ENCODE data around the gene RNF213. TPM values are rescaled to one million over a fixed set of nuclear protein-coding genes. Genes with fewer than 3 reads are reported as not detected.
"Not testable (repeated sequence)": the region's sequence is repeated elsewhere in the genome, so short reads cannot be mapped to it uniquely, and the experiment has no call there.

RNF213 gene
- total RNA-seq, 1 donor from 2014 or later, result 59.8 TPM

DNA sequence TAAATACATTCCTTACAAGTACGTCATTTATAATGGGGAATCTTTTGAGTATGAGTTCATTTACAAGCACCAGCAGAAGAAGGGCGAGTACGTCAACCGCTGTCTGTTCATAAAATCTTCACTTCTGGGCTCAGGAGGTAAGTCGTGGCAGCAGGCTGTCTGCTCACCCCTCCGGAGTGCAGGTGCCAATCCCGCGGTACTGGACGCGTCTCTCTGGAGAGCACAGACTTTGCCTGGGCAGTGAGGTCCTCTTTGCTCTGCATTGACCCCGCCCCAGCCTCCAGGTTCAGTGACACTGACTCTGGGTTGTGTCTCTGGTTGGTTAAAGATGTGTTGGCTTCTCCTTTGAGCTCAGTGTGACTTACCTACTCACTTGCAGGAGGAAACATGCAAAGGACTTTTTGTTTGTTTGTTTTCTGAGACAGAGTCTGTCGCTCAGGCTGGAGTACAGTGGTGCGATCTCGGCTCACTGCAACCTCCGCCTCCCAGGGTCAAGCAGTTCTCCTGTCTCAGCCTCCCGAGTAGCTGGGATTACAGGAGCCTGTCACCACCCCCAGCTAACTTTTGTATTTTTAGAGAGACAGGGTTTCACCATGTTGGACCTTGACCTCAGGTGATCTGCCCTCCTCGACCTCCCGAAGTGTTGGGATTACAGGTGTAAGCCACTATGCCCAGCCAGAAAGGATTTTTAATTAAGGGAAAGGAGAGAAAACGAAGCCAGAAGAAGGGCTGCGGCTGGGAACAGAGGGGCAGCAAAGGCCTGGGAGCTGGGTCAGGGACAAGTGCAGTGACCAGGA, 31.2 kb downstream of the RNF213 start:
- DNase-seq (ENCODE audit: low spot score), result no peak
- peak; percentile 57 for ATAC-seq

DNA sequence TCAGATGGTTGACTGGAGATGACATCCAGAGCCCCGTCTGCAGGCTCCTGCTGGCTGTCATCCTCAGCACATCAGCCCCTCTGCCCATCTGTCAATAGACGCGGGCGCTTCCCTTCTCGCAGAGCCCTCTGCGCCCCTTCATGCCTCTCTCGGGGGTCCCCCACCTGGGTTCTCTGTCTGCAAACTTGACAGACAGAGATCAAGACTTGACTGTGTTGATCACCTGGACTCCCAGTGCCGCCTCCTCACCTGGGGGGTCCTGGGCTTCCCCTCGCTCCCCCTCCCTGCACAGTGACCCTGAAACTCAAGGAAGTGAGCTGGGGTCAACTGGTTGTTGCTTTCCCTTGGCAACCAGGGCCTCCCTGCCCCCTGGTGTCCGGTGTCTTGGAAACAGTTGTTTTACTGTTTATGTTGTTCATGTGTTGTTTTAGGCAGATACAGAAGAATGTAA, 31.9 kb downstream of the RNF213 start:
- no peak for DNase-seq (ENCODE audit: low spot score)
- ATAC-seq, result no peak

DNA sequence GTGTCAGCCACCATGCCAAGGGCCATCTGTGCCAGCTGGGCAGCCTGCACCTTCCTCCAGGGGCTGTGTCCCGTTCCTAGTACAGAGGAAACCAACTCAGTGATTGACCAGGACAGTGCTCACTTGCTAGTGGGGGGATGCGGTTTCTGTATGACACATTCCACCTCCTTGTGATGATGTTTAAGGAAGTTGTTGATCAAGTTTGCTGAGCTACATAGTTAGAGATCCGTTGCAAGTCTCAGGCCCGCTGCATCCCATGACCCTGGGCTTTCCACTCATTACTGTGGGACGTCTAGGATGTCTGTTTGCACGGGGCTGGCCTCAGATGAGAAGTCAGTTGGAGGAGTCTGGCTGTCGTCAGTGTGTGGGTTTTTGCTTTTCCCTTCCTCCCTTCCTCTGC, 33.6 kb downstream of the RNF213 start:
- DNase-seq (ENCODE audit: low spot score), result no peak

DNA sequence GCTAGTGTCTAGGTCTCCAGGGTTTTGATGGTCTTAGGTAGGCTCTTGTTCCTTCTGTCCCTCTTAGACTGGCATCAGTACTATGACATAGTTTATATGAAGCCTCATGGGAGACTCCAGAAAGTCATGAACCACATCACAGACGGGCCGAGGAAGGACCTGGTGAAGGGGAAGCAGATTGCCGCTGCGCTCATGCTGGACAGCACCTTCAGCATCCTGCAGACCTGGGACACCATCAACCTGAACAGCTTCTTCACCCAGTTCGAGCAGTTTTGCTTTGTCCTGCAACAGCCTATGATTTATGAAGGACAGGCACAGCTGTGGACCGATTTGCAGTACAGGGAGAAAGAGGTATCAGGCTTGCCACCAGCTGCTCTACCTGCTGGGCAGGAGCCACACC, 34.0 kb downstream of the RNF213 start:
- DNase-seq (ENCODE audit: low spot score), result no peak
- ATAC-seq, result no peak

More for the DNA sequence above, 33.6 kb downstream of the RNF213 start:
- ATAC-seq, result peak; percentile 37

DNA sequence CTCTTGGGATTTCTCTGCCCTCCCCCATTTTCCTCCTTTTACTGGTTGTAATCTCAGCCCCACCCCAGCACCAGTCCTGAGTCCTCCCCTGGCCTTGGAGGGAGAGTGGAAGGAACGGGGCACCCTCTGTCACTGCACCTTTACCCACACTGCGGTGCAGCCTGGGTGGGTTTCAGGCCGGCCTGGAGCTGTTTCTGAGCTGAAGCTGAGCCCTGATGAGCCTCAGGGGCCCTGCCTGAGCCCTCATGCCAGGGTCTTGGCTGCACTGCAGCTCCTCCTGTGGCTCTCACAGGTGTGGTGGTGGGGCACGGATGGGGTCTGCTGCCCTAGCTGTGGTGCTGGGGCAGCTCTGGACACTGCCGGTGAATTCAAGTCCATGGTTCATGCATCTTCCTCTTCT, 34.5 kb downstream of the RNF213 start:
- ATAC-seq (no peak), DNase-seq (ENCODE audit: low spot score) (no peak)

DNA sequence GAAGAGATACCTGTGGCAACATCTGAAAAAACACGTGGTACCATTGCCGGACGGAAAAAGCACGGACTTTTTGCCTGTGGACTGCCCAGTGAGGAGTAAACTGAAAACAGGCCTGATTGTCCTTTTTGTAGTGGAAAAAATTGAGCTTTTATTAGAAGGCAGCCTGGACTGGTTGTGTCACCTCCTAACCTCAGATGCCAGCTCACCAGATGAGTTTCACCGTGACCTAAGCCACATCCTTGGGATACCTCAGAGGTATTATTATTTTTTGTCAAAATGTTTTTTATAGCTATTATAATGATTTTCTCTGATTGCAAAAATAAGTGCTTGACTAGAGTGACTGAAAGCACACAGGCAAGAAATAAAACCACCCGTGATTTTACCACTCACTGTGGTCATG, 34.9 kb downstream of the RNF213 start:
- DNase-seq (ENCODE audit: low spot score) (no peak), ATAC-seq (no peak)

DNA sequence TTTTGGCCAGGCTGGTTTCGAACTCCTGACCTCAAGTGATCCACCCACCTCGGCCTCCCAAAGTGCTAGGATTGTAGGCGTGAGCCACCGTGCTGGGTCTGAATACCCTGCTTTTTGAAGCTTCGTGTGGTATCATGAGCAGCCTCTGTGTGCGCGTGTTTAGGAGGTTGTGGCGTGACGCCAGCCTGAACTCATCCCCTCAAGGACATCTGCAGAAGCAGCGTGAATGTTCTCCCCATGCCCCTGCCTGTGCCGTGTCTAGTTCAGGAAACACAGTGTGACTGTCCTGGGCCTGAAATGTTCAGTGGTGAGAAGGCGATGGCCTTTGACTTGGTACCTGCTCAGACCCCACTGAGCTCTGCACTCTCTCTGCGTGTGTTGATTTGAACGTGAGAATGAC, 35.6 kb downstream of the RNF213 start:
- ATAC-seq (no peak), DNase-seq (ENCODE audit: low spot score) (no peak)

DNA sequence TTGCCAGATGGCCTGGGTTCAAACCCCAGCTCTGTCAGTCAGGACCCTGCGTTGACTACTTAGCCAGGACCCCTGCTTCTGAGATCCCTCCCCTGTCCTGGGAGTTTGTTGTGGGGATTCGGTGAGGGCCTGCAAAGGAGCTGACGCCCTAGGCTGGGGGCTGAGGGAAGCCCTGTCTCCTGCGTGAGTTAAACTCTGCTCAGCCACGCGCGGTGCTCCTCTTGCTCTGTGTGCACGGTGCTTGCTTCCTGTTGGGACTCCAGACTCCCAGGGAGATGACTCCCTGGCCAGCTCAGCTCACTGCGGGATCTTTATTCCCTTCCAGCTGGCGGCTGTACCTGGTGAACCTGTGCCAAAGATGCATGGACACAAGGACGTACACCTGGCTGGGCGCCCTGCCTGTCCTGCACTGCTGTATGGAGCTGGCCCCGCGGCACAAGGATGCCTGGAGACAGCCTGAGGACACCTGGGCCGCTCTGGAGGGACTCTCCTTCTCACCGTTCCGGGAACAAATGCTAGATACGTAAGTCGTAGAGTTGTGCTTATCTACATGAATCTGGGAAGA, 37.4 kb downstream of the RNF213 start:
- DNase-seq (ENCODE audit: low spot score), result no peak
- ATAC-seq, result no peak

DNA sequence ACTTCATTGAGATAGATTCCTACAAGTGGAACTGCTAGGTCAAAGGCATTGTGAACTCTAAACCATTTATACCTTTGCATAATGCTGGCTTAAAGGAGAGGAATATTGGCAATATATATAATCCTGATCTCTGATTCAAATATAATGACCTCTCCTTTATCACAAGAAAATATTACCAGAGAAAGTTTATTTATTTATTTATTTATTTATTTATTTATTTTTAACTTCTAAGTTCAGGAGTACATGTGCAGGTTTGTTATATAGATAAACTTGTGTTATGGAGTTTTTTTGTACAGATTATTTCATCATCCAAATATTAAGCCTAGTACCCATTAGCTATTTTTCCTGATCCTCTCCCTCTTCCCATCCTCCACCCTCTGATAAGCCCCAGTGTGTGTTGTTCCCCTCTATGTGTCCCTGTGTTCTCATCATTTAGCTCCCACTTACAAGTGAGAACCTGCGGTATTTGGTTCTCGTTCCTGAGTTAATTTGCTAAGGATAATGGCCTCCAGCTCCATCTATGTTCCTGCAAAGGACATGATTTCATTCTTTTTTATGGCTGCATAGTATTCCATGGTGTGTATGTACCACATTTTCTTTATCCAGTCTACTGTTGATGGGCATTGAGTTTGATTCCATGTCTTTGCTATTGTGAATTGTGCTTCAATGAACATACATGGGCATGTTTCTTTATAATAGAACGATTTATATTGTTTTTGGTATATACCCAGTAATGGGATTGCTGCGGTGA, 38.9 kb downstream of the RNF213 start:
- not testable (repeated sequence) for ATAC-seq; DNase-seq (ENCODE audit: low spot score)

DNA sequence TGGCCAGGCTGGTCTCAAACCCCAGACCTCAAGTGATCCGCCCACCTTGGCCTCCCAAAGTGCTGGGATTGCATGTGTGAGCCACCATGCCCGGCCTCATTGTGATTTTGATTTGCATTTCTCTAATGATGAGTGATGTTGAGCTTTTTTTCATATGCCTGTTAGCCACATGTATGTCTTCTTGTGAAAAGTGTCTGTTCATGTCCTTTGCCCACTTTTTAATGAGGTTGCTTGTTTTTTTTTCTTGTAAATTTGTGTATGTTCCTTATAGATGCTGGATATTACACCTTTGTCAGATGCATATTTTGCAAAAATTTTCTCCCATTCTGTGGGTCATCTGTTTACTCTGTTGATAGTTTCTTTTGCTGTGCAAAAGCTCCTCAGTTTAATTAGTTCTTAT, 40.1 kb downstream of the RNF213 start:
- DNase-seq (ENCODE audit: low spot score), result not testable (repeated sequence)

DNA sequence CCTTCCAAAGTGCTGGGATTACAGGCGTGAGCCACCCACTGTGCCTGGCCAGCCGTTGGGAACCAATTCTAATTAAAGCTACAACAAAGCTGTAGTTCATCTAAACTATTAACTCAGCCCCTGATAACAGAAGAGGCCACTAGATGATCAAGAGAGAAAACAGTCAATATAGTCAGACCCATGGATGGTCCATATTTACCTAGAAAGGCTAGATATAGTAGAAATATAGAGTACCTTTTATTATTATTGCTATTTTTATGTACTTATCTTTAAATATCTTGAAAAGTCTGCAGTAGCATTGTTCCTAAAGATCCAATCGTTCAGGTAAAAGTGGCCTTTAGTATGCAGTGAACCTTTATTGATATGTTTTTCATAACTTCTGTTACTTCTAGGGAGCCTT, 43.2 kb downstream of the RNF213 start:
- ATAC-seq, result no peak
- no peak for DNase-seq (ENCODE audit: low spot score)

More for the DNA sequence above, 40.1 kb downstream of the RNF213 start:
- ATAC-seq, result not testable (repeated sequence)

DNA sequence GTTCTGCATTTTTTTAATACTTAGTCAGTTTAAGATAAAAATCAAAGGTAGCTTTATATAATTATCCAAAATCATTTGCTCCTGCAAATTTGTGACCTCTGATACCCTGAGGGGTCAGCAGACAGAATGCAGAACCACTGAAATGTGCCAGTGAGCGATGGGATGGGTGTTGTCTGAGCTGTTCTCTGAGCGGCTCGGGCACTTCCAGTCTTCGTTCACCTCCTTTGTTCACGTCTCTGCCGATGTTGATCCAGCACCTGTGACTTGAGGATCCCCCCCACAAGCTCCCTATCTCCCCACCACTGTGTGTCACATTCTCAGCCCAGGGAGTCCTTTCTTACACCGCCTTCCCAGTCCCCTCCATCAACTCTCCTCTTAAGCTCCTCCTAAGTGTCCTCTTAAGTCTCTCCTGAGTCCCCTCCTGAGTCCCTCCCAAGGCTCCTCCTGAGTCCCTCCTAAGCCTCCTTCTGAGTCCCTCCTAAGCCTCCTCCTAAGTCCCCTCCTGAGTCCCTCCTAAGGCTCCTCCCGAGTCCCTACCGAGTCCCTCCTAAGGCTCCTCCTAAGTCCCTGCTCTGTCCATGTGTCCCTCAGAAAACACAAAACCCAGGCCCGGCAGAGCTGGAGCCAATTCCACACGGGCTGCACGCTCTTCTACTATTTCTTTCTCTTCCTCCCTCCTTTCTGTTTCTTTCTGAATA, 47.5 kb downstream of the RNF213 start:
- ATAC-seq (no peak), DNase-seq (ENCODE audit: low spot score) (no peak)

DNA sequence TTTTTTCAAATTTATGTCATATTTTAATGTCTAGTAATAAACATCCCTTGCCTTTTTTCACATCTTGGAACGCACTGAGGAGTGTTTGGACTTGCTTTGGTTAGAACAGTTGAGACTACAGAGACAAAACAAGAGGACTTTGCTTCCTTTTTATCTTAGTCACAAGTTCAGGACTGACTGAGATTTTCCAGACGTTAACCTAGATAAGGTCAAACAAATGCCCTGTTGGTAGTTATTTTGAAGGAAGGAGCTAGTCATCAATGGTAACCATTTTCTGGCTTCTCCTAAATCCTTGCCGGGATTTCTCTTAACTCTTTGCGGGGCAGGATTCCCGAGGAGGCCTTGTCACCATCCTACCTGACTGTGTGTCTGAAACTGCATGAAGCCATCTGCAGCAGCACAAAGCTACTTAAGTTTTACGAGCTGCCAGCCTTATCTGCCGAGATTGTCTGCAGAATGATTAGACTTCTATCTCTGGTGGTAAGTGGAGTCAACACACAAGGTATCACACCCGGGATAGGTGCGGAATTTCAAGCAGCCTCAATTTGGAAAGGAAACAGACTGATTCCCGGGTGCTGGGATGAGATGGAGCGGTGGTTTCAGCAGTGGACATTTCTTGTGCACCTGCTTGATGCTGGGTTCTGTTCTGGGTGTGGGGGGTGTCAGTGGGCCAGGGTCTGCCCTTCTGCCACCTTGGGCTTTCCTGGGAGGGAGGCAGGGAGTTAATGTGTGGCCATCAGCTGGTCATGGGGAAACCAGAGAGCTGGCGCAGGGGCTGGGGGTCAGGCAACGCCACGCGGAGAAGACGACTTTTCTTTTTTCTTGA, 48.3 kb downstream of the RNF213 start:
- DNase-seq (ENCODE audit: low spot score), result no peak

DNA sequence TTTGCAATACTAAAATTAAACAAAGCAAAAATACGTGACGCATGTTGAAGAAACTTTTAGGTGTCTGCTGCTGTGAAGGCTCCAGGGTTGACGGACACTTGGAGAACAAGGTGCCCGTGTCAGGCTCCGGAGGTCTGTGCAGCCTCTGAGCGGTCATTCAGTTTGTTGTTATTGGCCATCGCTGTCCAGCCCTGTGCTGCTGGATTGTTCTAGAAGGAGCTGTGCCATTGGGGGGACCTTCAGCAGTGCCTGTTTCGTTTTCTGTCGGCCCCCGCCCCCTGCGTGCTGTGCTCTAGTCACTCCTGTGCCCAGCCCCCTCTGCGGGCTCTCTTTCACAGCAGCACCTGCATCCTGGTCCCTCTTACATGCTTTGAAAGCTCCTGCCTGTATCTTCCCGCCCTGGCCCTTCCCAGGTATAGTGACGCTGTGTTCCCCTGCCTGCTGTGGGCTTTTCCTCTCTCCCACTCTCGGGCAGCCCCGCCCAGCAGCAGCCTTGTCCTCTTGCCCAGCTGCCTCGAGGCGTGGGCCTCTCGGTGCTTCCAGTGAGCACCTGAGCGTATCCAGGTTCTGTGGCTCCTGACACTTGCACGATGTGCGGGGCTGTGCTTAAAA, 50.7 kb downstream of the RNF213 start:
- no peak for ATAC-seq
- DNase-seq (ENCODE audit: low spot score), result no peak

More for the DNA sequence above, 48.3 kb downstream of the RNF213 start:
- no peak for ATAC-seq

DNA sequence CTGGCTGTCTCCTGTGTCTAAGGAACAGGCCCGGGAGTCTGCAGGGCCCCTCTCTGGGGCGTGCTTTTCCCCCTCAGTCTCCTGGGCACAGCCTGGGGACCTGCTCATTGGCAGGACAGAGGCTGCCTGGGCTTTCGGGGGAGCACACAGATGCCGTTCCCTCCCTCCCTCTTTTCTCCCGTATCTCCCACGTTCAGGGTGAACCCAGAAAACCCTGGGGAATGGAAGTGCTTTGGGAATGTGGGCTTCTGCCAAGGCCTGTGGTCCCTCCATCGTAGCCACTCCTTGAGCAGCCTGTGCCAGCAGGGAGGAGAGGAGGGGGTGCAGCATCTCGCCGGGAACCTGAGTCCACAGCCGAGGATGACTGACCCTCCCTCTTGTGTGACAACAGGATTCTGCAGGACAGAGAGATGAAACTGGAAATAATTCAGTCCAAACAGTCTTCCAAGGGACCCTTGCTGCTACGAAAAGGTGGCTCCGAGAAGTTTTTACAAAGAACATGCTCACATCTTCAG, 52.0 kb downstream of the RNF213 start:
- no peak for ATAC-seq

DNA sequence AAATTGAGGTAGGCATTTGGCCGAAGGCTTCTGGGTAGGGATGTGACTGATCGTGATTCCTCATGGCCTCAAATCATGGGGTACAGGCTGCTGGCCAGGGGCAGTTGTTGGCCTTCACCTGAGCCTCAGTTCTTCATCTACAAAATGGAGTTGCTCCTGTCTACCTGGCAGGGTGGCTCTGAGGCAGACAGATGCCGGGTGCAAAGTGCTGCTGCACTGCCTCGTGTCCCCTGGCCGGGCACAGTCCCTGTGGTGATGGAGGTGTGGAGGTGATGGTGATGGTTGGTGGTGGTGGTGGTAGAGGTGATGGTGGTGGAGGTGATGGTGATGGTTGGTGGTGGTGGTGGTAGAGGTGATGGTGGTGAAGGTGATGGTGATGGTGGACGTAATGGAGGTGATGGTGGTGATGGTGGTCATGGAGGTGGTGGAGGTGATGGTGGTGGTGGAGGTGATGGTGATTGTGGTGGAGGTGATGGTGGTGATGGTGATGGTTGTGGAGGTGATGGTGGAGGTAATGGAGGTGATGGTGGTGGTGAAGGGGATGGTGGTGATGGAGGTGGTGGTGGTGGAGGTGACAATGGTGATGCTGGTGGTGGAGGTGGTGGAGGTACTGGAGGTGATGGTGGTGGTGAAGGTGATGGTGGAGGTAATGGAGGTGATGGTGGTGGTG, 52.6 kb downstream of the RNF213 start:
- DNase-seq (ENCODE audit: low spot score), result no peak

More for the DNA sequence above, 52.0 kb downstream of the RNF213 start:
- no peak for DNase-seq (ENCODE audit: low spot score)

DNA sequence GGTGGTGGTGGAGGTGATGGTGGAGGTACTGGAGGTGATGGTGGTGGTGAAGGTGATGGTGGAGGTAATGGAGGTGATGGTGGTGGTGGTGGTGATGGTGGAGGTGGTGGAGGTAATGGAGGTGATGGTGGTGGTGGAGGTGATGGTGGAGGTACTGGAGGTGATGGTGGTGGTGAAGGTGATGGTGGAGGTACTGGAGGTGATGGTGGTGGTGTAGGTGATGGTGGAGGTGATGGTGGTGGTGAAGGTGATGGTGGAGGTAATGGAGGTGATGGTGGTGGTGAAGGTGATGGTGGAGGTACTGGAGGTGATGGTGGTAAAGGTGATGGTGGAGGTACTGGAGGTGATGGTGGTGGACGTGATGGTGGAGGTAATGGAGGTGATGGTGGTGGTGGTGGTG, 53.3 kb downstream of the RNF213 start:
- ATAC-seq, result not testable (repeated sequence)

More for the DNA sequence above, 52.6 kb downstream of the RNF213 start:
- ATAC-seq, result no peak

DNA sequence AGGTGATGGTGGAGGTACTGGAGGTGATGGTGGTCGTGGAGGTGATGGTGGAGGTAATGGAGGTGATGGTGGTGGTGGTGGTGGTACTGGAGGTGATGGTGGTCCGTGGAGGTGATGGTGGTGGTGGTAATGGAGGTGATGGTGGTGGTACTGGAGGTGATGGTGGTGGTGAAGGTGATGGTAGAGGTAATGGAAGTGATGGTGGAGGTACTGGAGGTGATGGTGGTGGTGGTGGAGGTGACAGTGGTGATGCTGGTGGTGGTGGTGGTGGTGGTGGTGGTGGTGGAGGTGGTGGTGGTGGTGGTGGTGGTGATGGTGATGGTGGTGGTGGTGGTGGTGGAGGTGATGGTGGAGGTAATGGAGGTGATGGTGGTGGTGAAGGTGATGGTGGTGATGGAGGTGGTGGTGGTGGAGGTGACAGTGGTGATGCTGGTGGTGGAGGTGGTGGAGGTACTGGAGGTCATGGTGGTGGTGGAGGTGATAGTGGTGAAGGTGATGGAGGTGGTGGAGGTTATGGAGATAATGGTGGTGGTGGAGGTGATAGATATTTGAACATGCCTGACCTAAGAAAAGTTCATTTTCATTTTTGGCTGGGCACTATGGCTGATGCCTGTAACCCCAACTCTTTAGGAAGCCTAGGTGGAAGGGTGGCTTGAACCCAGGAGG, 55.0 kb downstream of the RNF213 start:
- ATAC-seq, result no peak
- no peak for DNase-seq (ENCODE audit: low spot score)

More for the DNA sequence above, 53.3 kb downstream of the RNF213 start:
- not testable (repeated sequence) for DNase-seq (ENCODE audit: low spot score)
